HG03108 (cell line): ENCODE measurements around the gene TM4SF20.

Experiments
- ATAC-seq: cut with Tn5 transposase; IDR thresholded peaks from one replicate; pipeline ENCODE4 v1.9.1; 2021; ENCODE audit warnings: moderate library complexity; ENCODE audit not compliant: unreplicated experiment

The TM4SF20 gene

DNA sequence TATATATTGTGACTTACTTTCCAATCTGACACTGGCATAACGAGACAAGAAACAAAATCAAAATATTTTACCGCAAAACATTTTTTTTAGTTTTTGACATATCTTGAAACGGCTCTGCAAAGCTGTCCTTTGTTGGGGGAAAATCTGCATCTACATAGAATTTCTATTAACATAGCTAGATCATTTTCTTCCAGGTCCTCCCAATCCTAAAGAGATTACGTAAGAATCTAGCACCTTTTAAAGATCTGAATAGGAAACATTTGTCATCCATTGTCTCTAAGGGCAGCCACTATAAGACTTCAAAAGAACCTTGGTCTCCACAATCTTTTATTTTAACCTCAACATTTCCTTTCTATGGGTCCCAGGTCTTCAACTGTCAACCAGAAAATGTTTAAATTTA, 55.3 kb downstream of the TM4SF20 start:
- no peak for ATAC-seq

- no peak for ATAC-seq
Measured at GRCh38 chr2:227322530-227323205, 56.4 kb downstream of the TM4SF20 start.

GRCh38 chr2:227320305-227321094, 58.6 kb downstream of the TM4SF20 start:
- ATAC-seq, result no peak

DNA sequence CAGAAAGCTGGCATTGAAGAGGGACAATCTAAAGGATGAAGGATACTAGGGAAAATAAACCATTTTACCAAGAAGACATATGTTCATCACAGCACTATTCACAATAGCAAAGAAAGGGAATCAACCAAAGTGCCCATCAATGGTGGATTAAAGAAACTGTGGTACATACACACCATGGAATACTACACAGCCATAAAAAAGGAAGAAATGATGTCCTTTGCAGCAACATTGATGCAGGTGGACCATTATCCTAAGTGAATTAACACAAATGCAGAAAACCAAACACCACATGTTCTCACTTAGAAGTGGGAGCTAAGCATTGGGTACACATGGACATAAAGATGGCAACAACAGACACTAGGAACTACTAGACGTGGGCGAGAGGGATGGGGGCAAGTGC, 61.3 kb downstream of the TM4SF20 start:
- ATAC-seq, result no peak

DNA sequence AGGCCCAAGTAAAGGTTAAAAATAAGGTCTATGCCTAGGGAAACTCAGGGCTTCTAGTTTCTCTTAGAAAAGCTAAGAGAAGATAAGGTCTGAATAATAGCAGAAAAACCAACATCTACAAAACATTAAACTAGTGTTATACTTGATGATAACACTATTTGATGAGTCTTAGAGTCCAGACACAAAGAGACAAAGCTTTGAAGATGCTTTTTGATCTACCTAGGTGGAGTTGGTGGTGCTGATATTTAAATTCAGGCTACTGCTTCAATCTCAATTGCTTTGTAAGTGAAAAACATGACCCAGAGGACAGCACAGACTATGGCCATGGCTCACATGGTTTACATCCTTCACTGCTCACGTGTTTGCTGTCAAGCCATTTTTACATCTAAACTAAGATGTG, 65.8 kb downstream of the TM4SF20 start:
- no peak for ATAC-seq

- ATAC-seq, result no peak
Measured at GRCh38 chr2:227312579-227312978, 66.5 kb downstream of the TM4SF20 start.
